NCI-H2171 treated with DMSO at 0.1 percent for 48 hours (cell line): Measurements from ENCODE around the gene IFI35.
"Not testable (repeated sequence)": the region's sequence is repeated elsewhere in the genome, so short reads cannot be mapped to it uniquely, and the experiment has no call there.

Experiments
- DNase-seq: peaks from one replicate; lab custom pipeline; 2025; lab: John Stamatoyannopoulos, UW

IFI35 gene

DNA sequence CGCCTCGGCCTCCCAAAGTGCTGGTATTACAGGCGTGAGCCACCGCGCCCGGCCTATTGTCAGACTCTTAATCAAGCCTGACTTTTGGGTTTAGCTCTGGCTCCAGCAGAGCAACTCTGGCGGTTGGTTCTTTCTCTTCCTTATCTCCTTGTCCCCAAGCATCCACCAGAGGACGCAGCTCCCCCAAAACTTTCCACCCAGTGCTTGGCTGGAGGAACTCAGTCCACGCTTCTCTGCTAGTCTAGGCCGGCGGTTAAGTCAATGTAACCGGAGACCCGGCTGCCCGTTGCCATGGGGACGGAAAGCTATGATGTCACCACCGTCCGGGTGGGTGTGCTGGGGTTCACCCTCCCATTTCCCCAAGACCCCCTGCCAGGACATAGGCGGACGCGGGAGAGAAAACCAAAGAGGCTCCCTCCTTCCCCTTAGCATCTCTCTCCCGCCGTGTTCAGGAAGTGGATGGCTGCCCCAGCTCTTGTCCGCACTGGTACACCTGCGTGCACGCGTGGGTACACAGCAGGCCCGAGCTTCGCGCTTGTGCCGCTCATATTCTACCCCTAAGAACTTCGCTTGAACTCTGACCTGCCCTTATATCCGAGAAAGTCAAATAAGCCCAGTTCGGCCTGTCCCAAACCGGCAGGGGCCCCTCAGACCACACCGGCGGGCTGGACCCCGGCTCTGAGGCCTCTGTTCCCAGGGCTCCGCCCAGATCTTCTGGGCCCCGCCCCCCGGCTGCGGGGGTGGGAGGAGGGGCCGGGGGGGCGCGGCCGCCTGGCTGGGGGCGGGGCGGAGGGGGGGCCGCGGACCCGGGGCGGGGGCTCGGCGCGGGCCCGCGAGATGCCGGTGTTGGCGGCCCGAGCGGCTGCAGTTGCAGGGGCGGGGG lies 18.1 kb downstream of the IFI35 start, which contains the start of gene RND2:
Gene RND2 (plus strand): TSS at position 825 of the 883 bp plus-strand sequence. CDS start 117 bp downstream, outside the sequence.
- DNase-seq: peak; percentile 93

DNA sequence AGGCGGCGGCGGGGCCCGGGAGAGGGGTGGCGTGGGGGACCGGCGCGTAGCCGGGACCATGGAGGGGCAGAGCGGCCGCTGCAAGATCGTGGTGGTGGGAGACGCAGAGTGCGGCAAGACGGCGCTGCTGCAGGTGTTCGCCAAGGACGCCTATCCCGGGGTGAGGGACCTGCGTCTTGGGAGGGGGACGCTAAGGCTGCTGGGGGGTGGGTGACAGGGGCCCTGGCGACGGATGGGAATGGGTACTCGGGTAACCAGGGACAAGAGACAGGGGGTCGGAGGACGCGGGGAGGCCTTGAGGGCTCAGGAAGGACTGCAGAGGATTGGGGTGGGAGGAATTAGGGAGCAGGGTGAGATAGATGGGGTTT lies 18.7 kb downstream of the IFI35 start:
- peak; percentile 20 for DNase-seq

DNA sequence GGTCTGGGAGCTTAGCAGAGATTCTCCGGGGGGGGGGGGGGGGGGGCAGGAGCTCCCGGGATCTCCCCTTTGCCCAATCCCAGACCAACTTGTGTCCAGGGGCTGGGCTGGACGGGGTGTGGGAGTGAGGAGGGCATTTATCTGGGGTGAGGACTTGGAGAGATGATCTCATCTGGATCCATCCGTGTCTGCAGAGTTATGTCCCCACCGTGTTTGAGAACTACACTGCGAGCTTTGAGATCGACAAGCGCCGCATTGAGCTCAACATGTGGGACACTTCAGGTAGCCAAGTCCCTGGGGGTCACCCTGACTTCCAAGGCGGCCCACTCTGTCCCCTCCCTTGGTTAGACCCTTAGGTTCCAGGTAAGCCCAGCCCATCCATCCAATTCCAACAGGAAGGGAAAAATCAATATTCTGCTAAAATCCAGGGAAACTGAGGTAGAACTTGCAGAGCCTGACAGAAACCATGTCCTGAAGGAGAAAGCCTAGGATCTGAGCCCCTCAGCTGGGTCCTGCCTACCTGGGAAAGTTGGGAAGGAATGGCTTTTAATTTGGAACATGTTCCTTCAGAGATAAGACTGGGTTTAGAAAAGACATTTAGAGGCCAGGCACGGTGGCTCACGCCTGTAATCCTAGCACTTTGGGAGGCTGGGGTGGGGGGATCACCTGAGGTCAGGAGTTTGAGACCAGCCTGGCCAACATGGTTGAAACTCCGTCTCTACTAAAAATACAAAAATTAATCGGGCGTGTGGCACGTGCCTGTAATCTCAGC lies 19.4 kb downstream of the IFI35 start:
- DNase-seq: no peak

DNA sequence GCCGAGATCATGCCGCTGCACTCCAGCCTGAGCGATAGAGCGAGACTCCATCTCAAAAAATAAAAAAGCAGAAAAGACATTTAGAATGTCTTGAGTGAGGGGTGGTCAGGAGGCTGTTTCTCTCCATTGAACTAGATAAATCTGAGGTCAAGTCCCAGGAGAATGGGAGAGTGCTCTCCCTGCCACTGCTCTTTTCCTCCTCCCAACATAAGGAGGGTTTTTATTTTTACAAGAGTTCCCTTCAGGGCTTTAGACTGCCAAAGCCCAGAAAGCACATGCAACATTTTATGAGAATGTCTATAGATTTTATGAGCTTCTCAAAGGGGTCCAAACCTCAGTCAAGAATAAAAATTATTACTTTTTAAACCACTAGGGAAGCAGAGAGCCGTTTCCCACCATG lies 20.0 kb downstream of the IFI35 start:
- DNase-seq: no peak

DNA sequence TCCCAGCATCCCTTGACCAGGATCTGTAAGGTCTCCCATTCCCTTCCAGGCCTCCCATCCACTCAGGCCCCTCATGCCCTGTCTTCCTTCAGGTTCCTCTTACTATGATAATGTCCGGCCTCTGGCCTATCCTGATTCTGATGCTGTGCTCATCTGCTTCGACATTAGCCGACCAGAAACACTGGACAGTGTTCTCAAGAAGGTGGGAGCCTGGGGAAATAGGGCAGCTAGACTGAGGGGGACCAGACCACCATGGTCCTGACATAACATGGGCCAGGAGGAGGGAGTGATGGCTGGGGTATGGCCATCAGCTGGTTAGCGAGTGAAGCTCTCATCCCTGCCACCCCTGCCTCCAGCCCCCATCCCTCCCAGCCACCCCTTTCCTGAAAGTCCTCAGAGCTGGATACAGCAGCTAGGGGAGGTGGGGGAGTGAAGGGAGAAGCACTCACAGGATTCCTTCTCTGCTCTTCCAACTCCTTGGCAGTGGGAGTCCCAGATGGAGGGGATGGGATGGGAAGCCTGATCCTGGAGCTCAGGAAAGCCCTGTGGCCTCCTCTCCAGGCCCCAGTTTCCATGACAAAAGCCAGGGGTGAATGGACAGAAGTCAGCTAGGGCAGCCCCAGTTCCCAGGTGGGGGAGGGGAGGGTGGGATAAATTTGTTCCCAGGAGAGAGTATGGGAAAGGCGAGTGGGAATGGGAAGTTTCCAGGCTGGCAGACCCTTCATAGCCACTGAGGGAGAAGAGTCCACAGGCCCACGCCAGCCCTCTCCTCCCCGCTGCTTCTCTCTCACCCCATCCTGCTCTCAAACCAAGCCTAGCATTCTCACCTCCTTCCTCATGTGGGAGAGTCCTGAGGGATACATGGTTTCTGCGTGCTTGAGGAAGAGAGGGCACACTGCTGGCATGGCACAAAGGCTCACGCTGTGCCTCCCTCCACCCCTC lies 20.8 kb downstream of the IFI35 start:
- no peak for DNase-seq

DNA sequence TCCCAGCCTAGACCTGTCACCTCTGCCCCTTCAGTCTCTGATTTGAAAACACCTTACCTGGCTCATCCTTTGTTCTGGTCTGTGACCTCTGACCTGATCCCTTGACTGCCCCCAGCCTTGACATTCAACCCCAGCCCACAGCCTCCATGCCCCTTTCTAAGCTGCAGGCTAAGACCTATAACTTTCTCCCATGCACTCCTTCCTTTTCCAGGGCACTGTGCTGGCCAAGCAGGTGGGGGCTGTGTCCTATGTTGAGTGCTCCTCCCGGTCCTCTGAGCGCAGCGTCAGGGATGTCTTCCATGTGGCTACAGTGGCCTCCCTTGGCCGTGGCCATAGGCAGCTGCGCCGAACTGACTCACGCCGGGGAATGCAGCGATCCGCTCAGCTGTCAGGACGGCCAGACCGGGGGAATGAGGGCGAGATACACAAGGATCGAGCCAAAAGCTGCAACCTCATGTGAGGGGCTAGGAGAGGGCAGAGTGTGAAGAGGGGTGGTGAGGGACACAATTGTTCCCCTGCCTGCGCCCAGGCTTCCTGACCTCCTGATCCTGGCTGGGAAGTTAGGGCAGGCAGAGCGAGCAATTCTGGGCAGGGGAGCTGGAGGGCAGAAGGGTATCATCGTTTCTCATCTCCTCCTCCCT lies 21.8 kb downstream of the IFI35 start:
- no peak for DNase-seq

DNA sequence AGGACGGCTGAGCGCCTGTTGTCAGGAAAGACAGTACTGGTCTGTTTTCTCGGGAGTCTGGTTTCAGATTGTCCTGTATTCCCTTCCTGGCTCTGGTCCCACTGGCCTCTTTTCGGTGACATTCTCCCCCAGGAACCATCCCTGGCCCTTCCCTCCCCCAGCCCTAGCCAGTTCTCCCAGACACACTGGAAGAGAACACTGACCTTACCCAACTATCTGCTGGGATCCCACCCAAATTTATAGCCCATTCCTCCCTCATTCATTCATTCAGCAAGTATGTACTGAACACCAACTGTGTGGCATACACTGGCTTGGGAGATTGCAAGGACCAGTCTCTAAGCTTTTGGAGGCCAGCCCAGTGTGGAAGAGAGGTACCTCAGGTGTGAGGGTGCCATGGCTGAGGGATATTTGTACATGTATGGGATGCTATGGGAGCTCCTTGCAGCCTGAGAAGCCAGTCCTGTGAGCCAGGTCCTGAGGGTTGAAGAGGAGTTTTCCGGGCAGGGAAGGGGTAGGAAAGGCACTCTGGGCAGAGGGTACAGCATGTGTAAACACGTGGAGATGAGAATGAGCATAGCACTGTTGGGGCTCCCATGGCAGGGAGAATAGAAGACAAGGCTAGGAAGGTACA lies 23.7 kb downstream of the IFI35 start:
- DNase-seq: no peak

DNA sequence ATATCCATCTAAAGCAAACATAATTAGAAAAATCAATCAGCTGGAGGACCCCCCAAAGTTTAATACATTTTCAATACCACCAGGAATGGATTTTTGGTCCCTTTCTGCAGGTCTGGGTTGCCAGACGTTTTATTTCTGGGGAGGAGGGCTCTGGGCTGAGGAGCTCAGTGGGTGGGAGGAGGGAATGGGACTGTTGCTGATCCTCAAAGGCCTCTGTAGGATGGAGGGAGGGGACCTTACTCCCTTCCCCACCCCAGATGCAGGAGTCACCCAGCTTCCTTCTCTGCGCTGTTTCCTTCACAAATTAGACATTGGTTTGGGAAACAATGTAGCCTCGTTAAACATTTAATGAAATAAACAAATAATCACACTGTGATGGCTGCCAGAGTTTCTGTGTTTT lies 25.1 kb downstream of the IFI35 start:
- no peak for DNase-seq

DNA sequence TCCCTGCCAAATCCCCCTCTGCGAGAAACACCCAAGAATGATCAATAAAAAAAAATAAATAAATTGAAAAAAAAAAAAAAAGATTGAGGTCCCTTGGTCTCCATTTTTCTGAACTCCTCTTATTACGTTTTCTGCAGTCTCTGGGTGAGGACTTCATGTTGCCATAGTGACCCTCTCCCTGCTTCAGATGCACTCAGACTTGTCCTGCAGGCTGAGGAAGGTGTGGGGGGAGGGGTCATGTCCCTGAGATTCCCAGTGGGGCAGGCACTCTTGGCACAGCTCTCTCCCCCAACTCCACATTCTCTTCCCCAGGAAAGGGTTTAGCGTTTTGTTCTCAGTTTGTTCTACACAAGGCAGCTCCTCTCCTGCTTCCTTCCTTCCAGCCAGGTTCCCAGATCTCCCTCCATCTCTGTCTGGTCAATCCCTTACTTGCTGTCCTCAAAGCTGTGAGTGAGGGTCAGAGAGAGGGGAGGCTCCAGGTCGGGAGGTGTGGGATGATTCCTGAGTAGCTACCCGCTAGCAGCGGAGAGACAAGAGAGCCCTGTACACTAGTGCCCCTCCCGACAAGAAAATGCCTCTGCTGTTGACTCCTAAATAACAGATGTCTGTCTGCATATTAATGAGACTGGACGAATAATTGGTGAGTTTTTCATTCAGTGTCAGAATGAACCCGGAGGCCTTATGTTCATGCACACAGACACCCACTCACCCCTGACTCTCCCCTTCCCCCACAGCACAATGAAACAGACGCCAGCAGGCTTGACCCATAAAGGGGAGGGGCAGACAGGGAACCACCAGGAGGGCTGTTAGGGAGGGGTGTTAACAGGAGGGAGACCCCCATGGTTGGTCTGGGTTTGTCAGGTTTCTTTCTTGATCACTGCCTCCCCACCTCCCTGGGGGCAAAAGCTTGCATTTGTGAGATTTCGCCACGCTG lies 27.6 kb downstream of the IFI35 start:
- DNase-seq: peak; percentile 60

DNA sequence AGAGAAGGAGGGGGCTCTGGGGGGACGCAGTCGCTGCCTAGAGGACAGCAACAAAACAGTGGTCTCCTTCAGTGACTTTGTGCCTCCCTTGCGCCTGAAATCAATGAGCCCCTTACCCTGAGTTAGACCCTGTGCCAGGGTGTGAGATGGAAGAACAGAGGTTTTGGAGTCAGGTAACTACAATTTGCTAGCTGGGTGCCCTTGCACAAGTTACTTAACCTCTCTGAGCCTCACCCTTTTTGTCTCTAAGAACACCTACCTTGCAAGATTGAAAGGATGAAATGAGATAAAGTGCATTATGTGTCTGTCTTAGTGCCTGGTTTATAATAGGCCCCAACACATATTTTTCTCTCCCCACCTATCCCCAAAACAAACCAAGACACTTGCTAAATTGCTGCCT lies 28.3 kb downstream of the IFI35 start:
- no peak for DNase-seq

DNA sequence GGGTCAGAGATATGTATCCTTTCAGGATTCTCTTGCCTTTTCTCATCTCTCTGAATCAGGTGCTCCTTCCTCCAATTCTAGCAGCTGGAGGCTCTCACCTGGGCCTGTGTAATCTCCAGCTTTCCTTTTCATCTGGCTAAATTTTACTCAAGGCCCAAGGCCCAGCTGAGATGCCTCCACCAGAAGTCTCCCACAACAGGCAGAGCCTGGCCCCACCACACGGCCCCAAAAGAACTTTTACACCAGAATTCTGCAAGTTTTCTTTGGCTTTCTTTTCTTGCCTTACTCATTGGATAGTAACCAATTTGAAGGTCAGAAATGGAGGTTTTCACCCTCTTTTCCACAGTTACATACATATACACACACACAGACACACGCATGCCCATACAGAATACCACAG lies 33.1 kb downstream of the IFI35 start:
- DNase-seq: no peak

DNA sequence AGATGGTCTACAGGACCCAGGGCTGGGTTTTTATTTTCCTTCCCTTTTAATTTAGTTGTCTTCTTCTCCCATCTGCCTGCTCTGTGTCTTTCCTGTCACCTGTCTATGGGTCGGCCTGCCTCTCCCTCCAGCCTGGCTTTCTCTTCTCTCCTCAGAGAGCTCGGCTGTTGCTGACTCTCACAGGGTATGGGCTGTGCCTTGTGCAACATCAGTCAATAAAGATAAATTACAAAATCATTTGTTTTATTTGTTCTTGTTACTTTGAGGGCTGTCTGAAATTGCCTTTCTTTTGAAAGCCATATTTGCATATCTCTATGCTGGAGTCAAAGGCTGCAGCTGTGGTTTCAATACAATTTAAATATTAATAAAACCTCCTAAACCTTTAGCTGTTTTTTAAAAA lies 34.1 kb downstream of the IFI35 start:
- DNase-seq: no peak

DNA sequence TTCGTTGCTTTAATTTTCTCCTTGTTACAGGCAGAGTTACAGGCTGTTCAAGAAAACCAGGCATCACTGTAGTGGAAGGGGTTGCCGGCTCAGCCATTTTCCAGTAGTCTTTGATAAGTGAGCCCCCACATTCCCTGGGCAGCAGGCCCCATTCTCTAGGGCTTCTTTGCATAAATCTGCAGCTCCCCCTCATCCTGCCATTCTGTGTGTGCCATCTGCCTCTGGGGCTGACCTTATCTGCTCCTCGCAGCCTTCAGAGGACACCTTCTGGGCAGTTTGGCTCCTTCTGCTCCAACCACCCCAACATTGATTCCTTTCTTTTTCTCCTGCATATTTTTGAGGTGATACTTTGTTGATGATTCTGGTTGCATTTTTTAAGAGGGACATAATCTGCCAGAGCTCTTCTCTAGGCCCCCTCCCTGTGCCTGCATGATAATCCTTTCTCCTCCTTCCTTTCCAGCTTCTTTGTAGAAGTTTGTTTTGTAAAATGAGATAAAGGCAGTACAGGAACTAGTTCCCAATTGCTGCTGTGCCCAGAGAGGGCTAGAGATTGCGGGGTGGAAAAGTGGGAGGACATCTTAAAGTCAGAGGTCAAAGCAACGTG lies 35.5 kb downstream of the IFI35 start:
- DNase-seq: no peak

DNA sequence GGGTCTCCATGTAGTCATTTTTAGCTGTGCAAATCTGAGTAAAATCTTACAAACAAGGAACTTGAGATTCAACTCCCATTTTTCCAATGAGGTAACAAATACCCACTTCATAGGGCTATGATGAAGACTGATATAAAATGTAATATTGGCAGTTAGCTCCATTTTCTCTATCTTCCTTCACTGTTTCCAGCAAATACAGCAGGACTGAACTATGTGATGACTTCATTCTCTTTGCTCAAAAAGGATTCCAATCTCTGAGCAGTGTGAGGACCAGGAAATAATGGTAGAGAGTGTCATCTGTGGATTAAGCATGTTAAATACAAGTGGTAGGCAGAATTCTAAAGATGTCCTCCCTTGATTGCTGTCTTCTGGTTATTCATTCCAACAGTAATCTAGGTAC lies 36.7 kb downstream of the IFI35 start:
- no peak for DNase-seq

DNA sequence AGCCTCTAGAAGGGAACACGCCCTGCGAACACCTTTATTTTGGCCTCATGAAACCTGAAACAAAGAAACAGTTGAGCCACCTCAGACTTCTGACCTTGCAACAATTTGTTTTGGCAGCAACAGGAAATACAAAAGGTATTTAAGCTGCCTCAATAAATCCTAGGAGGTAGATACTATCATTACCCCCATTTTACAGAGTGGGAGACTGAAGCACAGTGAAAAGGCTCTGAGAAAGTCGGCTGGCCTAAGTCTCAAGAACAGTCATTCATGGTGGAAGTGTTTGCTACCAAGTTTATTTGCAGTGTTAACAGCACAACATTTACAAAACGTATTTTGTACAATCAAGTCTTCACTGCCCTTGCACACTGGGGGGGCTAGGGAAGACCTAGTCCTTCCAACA lies 37.4 kb downstream of the IFI35 start:
- no peak for DNase-seq

DNA sequence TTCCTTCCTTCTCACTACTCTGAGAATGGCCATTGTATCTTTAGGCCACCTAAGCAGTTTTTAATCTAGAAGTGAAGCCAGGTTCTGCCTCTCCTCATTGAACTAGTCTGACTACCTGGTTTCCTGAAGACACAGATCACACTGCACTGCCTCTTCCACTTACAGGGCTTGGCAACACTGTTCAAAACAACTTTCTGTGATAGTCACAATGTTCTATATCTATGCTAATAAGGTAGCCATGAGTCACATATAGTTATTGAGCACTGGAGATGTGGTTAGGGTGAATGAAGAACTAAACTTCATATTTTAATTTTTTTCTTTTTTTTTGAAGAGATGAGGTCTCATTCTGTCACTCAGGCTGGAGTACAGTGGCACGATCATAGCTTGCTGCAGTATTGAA lies 45.4 kb downstream of the IFI35 start:
- no peak for DNase-seq

DNA sequence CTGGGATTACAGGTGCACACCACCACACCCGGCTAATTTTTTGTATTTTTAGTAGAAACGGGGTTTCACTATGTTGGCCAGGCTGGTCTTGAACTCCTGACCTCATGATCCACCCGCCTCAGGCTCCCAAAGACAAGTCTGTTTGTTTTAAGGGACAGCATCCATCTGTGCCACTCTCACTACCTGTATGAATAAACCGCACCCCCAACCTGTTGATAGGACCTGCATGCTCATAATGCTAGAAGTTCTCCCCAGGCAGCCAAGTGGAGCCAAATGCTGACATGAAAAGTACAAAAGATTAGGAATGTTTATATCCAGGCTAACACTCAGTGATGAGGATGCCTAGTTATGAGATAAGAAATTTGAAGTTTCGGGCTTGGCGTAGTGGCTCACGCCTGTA lies 46.4 kb downstream of the IFI35 start:
- not testable (repeated sequence) for DNase-seq

DNA sequence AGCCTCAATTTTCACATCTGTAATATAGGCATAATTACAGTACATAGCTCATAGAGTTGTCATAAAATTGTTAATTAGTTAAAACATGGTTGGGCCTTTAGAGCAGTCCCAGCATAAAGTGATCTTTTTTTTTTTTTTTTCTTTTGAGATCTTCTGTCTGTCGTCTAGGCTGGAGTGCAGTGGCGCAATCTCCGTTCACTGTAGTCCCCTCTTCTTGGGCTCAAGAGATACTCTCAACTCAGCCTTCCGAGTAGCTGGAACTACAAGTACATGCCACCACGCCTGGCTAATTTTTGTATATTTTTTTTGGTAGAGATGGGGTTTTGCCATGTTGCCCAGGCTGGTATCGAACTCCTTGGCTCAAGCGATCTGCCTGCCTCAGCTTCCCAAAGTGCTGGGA lies 49.5 kb downstream of the IFI35 start:
- DNase-seq: no peak

DNA sequence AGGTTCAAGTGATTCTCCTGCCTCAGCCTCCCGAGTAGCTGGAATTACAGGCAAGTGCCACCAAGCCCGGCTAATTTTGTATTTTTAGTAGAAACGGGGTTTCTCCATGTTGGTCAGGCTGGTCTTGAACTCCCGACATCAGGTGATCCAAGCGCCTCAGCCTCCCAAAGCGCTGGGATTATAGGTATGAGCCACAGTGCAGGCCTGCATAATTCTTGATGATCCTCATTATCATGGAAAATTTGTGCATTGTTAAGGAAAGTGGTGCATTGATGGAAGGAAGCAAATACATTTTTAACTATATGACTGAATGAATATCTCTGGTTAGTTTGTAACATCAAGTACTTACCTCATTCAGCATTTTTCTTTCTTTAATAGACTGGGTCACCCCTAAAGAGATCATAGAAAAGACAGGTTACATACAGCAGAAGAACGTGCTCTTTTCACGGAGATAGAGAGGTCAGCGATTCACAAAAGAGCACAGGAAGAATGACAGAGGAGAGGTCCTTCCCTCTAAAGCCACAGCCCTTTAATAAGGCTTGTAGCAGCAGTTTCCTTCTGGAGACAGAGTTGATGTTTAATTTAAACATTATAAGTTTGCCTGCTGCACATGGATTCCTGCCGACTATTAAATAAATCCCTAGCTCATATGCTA lies 56.5 kb downstream of the IFI35 start:
- no peak for DNase-seq
